Ammon's horn (tissue), 1 donor: ENCODE results near the gene ACSM2A.
"Not testable (repeated sequence)": the region's sequence is repeated elsewhere in the genome, so short reads cannot be mapped to it uniquely, and the experiment has no call there.

ENCODE experiments used
- DNase-seq: peaks from one replicate; pipeline ENCODE4 v3.0.0-alpha.2; 2016; ENCODE audit warnings: low spot score

The ACSM2A gene

DNA sequence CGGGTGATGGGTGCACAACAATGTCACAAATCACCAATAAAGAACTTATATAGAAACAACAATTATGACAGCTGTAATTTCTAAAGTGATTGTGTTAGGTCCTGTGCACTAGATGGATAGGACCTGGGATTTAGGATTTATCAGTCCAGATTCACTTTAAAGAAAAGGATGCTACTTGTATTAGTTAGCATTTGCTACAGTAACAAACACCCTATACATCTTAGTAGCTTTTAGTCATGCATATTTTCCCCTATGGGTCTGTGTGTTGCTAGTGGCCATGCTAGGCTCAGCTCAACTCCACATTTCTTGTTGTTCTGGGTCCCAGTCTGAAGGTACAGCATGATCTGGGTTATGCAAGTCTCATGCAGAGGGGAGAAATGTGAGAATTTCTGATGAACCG, 7.9 kb downstream of the ACSM2A start:
- DNase-seq, result not testable (repeated sequence)

GRCh38 chr16:20460313-20460712, 9.0 kb downstream of the ACSM2A start:
- not testable (repeated sequence) for DNase-seq

DNA sequence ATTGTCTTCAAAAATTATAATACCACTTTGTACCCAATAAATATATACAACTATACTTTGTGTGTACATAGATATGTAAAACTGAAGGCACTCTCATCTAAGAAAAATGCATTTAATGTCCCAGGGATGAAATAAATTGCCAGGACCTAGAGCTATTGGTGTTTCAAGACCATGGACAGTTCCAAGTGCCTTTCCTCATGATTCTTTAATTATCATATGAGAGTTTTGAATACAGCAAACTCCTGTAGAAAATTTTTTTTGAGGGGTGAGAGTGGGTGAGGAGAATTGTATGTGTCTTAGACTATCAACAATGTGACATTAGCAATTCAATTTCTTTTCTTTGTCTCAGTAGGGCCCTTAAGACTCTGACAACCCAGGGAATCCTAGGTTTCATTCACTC, 17.6 kb downstream of the ACSM2A start:
- DNase-seq, result not testable (repeated sequence)

GRCh38 chr16:20469930-20470329, 18.6 kb downstream of the ACSM2A start:
- DNase-seq, result not testable (repeated sequence)

DNA sequence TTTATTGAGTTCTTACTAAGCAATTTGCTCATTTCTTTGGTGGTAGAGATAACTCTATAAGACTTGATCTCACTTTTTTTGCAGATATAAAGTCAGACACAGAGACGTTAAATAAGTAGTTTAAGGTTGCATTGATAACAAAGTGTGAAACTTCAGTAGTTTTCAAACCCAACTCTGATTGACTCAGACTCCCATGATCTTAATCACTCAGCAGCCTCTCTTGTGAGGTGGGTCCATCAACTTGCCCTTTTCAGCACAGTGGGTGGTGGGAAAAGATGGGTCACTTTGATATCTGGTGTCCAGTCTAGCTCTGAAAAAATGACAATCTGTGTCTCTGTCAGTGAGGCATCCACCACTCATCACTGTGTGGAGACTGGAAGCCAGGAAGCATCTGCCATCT, 19.4 kb downstream of the ACSM2A start:
- DNase-seq, result not testable (repeated sequence)

GRCh38 chr16:20477188-20477744, 25.9 kb downstream of the ACSM2A start:
- not testable (repeated sequence) for DNase-seq

DNA sequence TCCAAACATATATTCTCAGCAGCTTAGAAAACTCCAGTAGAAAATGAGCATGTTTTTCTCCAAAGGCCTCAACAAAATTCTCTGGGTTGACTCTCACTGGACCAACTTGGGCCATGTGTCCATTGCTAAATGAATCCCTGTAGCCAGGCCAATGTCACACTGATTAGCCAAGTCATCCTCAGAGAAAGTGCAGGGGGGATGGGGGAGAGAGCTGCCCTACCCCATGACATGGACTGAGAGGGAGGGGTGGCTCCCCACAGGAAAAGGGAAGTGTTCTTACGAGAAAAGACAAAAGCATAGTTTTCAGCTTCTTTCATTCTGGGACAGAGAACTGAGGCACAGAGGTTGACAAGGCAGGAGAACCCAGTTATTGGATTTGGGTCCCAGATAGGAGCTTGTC, 32.7 kb downstream of the ACSM2A start:
- not testable (repeated sequence) for DNase-seq

GRCh38 chr16:20484726-20485125, 33.4 kb downstream of the ACSM2A start:
- DNase-seq, result no peak

- DNase-seq, result no peak
Measured at GRCh38 chr16:20485408-20485807, 34.1 kb downstream of the ACSM2A start.

DNA sequence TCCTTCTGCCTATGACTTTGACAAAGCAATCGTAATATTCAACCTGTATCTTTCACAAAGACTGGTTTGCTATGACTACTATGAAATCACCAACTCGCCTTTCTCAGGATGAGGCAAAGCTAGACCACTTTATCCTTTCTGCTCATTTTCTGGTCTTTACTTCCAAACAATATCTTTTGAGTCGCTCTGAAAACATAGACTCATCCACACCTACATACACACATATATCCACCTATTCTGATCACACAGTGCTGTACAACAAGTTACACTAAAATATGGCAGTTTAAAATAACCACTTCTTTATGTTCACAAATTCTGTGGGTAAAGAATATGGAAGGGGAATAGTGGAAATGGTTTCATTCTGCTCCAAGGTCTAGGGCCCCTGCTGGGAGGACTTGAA, 39.7 kb downstream of the ACSM2A start:
- not testable (repeated sequence) for DNase-seq

GRCh38 chr16:20491448-20491847, 40.1 kb downstream of the ACSM2A start:
- not testable (repeated sequence) for DNase-seq

DNA sequence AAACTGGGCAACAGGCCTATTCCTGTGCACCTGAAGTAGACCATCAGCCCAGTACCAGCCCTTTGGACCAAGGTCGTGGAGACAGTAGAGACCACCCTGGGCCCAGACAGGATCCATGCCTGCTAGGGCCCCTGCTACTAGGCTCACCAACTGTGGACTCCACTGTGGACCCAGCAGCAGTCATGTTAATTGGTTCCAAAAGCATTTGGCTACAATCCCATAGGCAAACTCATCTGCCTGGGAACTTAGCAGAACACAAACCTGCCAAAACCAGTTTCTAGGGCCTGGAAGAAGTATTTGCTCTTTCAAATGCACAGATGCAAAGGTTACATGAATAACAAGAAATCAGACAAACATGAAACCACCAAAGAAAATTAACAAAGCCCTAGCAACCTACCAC, 53.1 kb downstream of the ACSM2A start:
- DNase-seq, result no peak

DNA sequence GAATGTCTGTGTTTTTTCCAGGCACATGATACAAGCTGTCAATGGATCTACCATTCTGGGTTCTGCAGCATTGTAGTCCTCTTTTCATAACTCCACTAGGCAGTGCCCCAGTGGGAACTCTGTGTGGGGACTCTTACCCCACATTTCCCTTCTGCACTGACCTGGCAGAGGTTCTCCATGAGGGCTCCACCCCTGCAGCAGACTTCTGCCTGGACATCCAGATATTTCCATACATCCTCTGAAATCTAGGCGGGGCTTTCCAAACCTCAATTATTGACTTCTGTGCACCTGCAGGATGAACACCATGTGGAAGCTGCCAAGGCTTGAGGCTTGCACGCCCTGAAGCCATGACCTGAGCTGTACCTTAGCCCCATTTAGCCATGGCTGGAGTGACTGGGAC, 56.0 kb downstream of the ACSM2A start:
- DNase-seq, result no peak

- no peak for DNase-seq
Measured at GRCh38 chr16:20510323-20510722, 59.0 kb downstream of the ACSM2A start.

- no peak for DNase-seq
Measured at GRCh38 chr16:20515688-20516090, 64.4 kb downstream of the ACSM2A start.

- no peak for DNase-seq
Measured at GRCh38 chr16:20517149-20517548, 65.8 kb downstream of the ACSM2A start.

DNA sequence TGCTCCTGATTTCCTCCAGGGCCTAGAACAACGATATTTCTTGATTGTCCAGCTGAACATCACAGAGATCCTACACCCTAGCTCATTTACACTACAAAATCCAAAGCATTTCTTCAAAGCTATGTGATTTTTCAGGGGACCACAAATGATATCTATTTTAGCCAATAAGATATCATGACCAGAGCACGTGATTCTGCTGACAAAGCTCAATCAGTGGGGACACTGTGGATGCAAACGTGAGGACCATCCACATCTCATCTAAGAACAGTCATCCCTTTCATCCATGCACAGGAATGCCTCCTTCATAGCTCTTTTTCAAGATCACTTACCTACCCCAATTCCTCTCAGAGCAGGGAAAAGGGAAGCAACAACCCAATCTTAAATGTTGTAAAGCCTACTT, 67.9 kb downstream of the ACSM2A start:
- DNase-seq, result no peak

GRCh38 chr16:20520103-20520502, 68.8 kb downstream of the ACSM2A start:
- DNase-seq, result no peak

GRCh38 chr16:20531795-20532194, 80.5 kb downstream of the ACSM2A start:
- not testable (repeated sequence) for DNase-seq

- not testable (repeated sequence) for DNase-seq
Measured at GRCh38 chr16:20532284-20532792, 81.0 kb downstream of the ACSM2A start.

- DNase-seq, result not testable (repeated sequence)
Measured at GRCh38 chr16:20536669-20537068, 85.3 kb downstream of the ACSM2A start.
